GM12892 (cell line): Measurements from ENCODE around the gene IL1RAPL2.

Experiments used
- POLR2A ChIP-seq: IDR thresholded peaks from 2 replicates; pipeline ENCODE4 v1.6.1; 2011; ENCODE audit warnings: low read depth, low read length, control low read depth
- POLR2AphosphoS5 ChIP-seq: IDR thresholded peaks from 2 replicates; pipeline ENCODE4 v1.6.1; 2011; ENCODE audit warnings: low read depth, low read length, control low read depth

GRCh38 chrX:105006996-105007395 lies 441.0 kb downstream of the IL1RAPL2 start:
- TF ChIP-seq POLR2AphosphoS5 (no peak), POLR2A (no peak)
